HG03060 (cell line): ENCODE measurements around the gene SPAM1.
"Not testable (repeated sequence)": the region's sequence is repeated elsewhere in the genome, so short reads cannot be mapped to it uniquely, and the experiment has no call there.

Experiments used
- ATAC-seq: cut with Tn5 transposase; IDR thresholded peaks from one replicate; pipeline ENCODE4 v1.9.1; 2021; ENCODE audit warnings: low read depth, moderate number of reproducible peaks; ENCODE audit not compliant: unreplicated experiment

SPAM1 gene

DNA sequence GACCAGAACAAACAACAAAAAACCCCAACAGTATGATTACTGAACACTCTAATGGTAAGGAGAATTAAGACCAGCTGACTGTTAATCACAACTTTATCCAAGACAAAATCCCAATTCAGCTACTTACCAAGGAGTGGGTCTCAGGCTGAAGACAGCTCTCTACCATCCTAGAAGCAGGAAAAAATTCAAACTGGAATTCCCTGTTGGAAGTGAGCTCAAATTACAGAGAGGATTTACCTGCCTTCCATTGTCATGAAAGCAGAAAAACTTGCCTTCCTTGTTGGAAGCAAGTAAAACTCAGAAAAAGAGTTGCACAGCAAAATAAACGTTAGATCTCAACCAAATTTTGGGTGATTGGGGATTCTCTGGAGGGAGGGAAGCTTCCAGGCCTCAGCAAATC lies 20.9 kb downstream of the SPAM1 start:
- ATAC-seq: no peak

GRCh38 chr7:123948136-123948535 lies 23.1 kb downstream of the SPAM1 start:
- no peak for ATAC-seq

- no peak for ATAC-seq
Observed at GRCh38 chr7:123958186-123958703, 33.2 kb downstream of the SPAM1 start.

DNA sequence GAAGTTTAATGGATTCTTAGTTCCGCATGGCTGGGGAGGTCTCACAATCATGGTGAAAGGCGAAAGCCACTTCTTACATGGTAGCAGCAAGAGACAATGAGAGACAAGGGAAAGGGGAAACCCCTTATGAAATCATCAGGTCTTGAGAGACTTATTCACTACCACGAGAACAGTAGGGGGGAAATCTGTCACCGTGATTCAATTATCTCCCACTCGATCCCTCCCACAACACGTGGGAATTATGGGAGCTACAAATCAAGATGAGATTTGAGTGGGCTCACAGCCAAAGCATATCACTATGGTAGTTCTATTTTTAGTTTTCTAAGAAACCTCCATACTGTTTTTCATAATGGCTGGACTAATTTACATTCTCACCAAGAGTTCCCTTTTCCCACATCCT lies 36.7 kb downstream of the SPAM1 start:
- no peak for ATAC-seq

GRCh38 chr7:123966936-123967335 lies 41.9 kb downstream of the SPAM1 start:
- ATAC-seq: no peak

DNA sequence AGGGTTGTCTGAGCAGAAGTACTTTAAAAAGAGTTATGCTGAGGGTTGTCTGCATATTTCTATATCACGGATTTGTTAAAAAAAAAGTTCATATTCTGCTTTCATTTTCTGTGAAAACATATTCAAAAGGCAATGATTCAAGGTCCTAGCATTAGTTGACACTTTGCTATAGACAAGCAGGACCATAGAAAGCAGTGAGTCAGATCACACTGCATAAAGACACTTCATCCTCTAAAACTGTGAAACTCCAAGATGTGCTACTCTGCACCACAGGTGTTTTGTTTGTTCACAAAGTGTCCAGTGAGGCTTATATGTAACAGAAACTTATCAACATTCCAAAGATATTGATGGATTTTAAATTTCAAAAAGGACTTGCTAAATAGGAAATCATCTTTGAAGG lies 47.0 kb downstream of the SPAM1 start:
- no peak for ATAC-seq

GRCh38 chr7:123972831-123973230 lies 47.8 kb downstream of the SPAM1 start:
- ATAC-seq: no peak

DNA sequence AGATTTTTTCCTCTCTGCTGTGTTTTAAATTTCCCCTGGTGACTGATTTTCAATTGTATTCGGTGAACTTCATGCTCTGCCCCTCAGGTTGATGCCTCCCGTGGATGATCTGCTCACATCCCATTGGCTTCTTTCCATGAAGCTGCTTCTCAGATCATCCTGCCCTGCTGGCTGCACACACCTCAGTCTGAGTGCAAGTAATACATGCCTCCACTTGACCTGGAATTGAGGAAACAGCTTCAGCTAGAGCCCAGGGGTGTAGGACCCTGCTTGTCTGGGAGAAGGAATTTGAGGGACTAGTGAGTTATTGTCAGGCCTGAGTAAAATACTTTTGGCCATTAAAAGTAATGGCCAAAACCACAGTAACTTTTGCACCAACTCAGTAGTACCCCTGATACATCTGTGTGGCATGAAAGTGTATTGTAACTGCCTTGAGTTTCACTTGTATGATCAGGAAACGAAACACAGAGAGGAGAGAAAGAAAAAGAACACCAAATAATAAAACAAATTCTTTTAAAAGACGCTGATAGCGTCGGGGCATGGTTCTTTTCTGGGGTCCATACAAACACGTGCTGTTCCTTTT lies 49.4 kb downstream of the SPAM1 start:
- no peak for ATAC-seq

DNA sequence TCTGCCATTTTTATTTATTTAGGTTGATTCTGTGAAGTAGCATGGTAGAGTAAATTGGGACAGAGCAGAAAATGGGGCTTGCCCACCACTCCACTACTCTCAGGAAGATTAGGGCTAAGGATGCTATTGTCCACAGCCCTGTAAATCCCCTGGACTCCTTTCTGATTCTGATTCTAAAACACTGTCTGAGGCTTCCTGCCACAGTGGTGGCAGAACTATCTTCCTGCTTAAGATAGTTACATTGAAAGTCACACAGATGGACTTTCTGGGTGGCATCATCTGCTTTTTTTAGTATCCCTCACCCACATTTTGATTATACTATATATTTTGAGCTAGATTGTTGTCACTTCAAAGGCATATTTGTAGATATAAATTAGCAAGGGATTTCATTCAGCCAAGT lies 50.0 kb downstream of the SPAM1 start:
- no peak for ATAC-seq

- ATAC-seq: no peak
Observed at GRCh38 chr7:123977081-123977480, 52.0 kb downstream of the SPAM1 start.

DNA sequence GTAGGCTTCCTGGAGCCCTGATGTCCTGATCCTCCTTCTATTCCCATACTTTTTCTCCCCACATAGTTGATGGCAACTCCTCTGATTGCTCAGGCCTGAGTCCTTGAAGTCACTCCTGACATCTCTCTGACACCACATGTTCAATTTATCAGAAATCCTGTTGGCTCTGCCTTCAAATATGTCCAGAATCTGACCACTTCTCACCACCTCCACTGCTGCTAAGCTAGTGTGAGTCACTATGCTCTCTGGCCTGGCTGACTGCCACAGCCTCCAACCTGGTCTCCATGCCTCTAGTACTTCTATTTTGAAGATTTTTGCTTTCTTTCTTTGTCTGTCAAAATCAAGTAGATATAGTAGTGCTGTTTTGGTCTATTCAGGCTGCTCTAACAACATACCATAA lies 54.8 kb downstream of the SPAM1 start:
- no peak for ATAC-seq

GRCh38 chr7:123987445-123987844 lies 62.4 kb downstream of the SPAM1 start:
- ATAC-seq: no peak

DNA sequence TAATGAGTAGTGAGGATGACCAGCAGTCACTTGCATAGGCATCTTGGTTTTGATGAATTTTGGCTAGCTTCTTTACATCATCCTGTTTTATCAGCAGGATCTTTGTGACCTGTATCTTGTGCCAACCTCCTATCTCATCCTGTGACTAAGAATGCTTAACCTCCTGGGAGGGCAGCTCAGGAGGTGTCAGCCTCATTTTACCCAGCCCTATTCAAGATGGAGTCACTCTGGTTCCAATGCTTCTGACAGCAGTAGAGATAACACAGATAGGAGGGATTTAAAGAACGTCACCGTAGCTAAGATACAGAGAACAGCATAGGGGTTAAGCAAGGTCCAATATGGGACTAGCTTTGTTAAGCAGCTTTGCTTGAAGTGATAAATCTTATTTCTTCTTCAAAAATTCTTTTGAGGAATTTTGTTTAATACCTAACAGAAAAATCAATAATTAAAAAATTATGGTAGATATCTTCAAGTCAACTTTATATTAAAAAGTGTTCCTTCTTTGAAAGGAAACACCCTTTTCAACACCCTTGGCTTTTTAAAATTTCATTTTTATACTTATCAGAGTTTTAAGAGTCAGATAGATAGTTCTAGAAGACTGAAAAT lies 68.0 kb downstream of the SPAM1 start:
- no peak for ATAC-seq

DNA sequence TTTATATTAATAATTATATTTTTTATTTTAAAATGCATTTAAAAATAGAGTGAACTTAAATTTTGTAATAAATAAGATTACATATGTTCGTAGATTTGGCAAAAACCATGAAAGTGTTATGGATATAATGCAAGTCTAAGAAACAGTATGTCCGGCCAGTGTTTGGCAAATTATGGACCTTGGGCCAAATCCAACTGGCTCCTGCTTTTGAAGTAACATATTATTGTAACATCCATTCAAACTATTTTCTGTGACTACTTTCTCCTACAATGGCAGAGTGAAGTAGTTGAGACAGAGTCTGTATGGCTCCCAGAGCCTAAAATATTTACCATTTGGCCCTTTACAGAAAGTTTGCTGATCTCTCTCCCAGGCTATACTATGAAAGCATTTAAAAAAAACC lies 69.0 kb downstream of the SPAM1 start:
- no peak for ATAC-seq

DNA sequence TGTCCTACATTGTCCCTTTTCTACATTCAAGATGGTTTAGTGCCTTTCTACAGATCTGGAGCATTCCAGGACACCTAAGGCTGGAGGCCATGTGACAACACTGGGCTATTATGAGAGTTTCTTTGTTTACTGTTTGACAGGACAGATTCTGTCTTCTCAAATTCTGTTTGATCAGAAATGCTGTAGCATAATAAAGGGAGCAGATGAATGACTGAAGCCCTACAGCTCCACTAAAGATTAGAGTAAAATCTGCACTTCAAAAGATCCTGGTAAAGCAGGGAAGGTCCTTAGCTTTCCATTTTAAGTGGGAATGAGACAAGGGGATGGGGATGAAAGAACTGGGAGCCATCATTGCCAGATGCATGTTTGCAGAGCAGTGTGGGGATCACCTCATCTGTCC lies 69.4 kb downstream of the SPAM1 start:
- ATAC-seq: no peak

GRCh38 chr7:123995617-123996326 lies 70.7 kb downstream of the SPAM1 start:
- no peak for ATAC-seq

- no peak for ATAC-seq
Observed at GRCh38 chr7:123996327-123996625, 71.2 kb downstream of the SPAM1 start.

DNA sequence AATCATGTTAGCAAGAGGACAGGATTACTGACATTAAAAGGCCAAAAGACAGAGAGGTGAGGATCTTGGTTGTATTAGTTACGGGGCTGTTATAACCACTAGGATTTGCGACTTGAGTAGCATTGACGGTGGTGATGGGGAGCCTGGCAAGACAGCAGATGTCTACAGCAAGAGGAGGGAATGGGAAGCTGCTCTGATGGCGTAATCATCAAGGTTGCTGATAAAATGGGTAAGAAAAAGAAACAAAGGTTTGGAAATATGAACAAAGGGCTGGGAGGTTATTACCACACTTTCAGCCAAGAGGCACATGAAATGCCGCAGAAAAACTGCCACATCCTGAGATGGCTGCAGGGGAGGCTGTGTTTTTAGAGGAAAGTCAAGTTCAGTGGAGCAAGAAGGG lies 73.9 kb downstream of the SPAM1 start:
- ATAC-seq: no peak

- no peak for ATAC-seq
Observed at GRCh38 chr7:123999703-124000102, 74.7 kb downstream of the SPAM1 start.

- not testable (repeated sequence) for ATAC-seq
Observed at GRCh38 chr7:124008296-124008695, 83.3 kb downstream of the SPAM1 start.

DNA sequence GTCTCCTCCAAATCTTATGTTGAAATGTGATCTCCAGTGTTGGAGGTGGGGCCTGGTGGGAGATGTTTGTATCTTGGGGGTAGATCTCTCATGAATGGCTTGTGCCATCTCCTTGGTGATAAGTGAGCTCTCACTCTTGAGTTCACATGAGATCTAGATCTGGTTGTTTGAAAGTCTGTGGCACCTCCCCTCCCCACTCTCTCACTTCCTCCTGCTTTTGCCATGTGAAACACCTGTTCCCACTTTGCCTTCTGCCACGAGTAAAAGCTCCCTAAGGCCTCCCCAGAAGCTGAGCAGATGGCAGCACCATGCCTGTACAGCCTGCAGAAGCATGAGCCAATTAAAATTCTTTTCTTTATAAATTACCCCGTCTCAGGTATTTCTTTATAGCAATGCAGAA lies 84.3 kb downstream of the SPAM1 start:
- no peak for ATAC-seq
